ENCODE data around the gene AHNAK.

DNA sequence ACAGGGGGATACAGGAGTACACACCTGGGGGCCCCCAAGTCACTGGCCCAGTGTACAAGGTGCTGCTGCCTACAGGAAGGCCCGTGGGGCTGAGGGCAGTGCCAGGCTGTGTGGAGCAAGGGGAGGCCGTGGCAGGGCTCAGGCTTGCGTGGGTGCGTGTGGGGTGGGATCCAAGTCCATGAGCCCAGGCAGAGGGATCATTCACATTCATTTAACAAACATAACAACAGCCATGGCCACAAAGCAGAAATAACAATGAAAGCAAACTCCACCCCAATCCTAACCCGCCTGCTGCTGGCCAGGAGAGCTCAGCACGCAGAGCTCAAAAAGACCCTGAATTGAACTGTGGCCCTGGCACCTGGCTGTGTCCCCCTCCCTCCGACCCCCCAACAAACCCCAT is 144.8 kb downstream of the AHNAK start:
- TF ChIP-seq, protein P1, sequence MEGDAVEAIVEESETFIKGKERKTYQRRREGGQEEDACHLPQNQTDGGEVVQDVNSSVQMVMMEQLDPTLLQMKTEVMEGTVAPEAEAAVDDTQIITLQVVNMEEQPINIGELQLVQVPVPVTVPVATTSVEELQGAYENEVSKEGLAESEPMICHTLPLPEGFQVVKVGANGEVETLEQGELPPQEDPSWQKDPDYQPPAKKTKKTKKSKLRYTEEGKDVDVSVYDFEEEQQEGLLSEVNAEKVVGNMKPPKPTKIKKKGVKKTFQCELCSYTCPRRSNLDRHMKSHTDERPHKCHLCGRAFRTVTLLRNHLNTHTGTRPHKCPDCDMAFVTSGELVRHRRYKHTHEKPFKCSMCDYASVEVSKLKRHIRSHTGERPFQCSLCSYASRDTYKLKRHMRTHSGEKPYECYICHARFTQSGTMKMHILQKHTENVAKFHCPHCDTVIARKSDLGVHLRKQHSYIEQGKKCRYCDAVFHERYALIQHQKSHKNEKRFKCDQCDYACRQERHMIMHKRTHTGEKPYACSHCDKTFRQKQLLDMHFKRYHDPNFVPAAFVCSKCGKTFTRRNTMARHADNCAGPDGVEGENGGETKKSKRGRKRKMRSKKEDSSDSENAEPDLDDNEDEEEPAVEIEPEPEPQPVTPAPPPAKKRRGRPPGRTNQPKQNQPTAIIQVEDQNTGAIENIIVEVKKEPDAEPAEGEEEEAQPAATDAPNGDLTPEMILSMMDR (IDR thresholded peaks at IDR 0.05) = no peak
- no peak for TF ChIP-seq POLR2A (IDR thresholded peaks at IDR 0.05)

All from Peyer's patch (tissue), 4 donors.